HFF-Myc (cell line): ENCODE data around the gene MAPKAP1.

Source experiments
- DNase-seq: peaks from one replicate; pipeline ENCODE4 v3.0.0-alpha.2; 2011; ENCODE audit warnings: low read depth; ENCODE audit errors: extremely low read depth
- H3K4me3 ChIP-seq: replicated peaks from 2 replicates; pipeline ENCODE4 v1.5.1; 2011; ENCODE audit warnings: low read depth, mild to moderate bottlenecking, control low read depth, low read length
- CTCF ChIP-seq: IDR thresholded peaks from 2 replicates; pipeline ENCODE4 v1.5.1; 2012; ENCODE audit warnings: mild to moderate bottlenecking, low read depth, low read length, control low read depth; ENCODE audit errors: missing control alignments

MAPKAP1 gene

DNA sequence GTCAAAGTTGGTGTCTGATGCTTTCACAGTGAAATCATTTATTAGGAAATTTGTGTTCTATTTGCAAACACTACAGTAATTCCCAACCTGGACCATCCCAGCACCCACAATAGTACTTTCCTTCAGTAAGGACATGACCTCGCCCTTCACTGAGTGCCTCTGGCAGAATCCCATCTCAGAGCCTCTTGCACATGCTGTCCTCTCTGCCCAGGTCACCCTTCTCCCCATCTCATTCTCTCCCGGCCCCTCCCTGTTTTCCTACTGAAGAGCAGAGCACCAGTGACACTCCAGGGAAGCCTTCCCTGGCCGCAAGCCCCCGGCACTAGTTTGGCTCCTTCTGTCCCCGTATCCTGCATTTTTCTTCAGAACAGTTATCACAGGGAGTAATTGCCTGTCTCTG is 220.4 kb downstream of the MAPKAP1 start:
- H3K4me3 ChIP-seq: no peak overlapping the region
- DNase-seq: no peak
- TF ChIP-seq CTCF: no peak

DNA sequence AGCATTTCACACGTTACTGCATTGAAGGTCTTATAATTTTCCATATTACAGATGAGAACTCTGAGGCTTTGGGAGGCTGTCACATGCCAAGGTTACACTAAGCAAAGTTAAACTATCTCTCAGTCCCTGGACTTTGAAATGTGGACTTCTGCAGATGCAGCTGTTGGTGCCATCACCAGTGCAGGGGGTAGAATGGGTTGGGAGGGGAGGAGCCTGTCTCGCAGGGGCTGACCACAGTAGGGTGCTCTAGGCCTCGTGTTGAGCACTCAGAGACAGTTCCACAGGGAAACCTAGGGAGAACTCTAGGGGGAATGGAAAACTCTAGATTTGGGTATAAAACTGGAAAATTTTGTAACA is 220.9 kb downstream of the MAPKAP1 start:
- DNase-seq: no peak
- no peak overlapping the region for H3K4me3 ChIP-seq
- TF ChIP-seq CTCF: no peak

DNA sequence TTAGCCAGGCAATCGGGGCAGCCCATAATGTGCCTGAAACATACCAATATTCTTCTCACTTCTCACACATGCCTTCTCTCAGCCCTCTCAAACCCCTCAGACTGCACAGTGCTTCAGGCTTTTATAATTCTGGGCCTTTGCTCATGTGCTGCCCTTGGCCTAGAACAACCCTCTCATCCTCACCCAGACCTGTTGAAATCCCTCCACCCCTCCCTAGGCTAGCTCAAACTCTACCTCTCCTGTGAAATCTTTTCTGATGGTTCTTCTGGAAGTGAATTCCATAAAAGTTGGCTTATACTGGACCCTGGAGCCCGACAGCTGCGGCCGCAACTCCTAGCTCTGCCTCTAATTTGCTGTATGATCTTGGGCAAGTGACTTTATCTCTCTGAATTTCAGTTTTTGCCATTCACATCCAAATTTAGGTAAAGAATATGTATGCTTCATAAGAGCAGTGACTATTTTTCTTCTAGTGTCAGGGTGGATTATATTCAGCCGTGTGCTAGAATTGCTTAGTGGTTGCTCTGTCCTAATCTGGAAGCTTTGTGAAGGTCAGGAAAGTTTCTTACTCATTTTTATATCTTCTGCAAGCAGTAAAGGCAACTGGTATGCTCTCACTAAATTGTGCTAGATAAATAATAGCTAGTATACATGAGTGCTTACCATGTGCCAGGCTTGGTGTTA is 221.4 kb downstream of the MAPKAP1 start:
- H3K4me3 ChIP-seq: no peak overlapping the region
- DNase-seq: no peak
- no peak for TF ChIP-seq CTCF

DNA sequence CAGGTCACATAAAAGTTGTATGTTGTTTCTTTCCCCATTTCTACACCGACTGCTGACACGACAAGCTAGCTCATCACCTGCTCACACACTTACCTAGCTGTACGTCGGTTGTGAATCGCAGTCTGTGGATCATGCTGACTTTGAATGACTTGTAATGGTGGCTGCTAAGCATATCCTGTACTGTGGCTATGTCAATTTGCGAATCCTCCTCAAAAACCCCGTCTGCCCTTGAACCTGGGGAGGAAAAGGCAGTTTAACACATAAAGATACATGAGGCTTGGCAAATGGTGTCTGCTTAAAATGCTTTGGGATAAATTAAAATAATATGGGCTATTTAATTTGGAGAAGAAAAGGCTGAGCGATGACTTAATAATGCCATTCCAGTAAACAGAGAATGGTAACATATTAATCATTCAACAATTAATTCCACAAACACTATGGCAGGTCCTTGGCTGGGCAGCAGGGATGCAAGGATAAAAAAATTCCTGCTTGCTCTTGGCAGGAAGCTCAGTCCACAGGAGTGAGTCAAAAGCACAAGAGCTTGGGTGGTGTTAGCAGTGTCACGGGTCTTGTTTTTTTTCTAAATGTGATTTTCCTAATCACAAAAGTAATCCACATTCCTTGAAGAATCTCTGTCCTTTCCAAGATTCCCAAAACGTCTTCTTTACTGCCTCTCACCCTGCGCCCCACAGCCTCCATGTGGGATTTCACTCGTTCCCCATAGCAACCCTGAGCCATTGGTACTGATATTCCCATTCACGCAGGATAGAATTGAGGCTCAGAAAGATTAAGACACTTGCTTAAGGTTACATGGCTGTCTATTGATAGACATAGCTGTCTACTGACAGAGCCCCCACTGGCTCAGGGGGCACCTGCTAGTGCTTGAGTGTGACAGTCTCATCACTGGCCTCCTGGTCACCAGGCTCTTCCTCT is 222.4 kb downstream of the MAPKAP1 start:
- H3K4me3 ChIP-seq: no peak overlapping the region
- TF ChIP-seq CTCF: no peak
- no peak for DNase-seq

- DNase-seq: no peak
- no peak overlapping the region for H3K4me3 ChIP-seq
- no peak for TF ChIP-seq CTCF
Observed at GRCh38 chr9:125483697-125484096, 223.3 kb downstream of the MAPKAP1 start.

DNA sequence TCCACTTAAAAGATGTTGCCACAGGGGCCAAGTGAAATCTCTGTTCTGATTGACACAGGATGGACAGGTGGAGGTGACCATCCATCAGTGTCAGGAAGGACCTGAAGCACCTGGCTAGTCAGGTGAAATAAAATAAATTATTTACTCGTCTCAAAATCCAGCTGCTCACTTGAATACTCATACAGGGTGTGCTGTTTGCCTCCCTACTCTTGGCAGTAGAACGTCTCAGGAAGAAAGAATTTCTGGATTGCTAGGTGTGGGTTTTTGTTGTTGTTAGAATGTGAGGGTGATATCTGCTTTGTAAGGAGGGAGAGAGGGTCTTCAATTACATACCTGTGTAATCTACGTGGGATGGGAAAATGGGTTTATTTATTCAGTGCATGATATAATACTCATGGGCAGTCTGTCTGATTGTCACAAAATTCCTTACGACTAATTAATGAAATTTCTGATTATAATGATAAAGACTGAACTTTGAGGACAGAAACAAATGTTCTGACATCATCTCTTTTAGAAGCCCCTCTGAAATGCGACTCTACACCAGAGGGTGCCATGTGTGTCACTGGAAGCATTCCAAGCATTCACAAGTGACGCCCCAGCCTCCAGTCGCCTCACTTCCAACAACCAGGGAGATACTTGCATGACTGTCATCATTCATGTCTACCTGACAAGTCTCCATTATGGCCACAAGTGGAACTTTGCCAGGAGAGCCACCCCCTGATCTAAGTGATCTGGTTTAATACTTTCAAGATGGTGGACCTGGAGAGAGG is 227.0 kb downstream of the MAPKAP1 start:
- no peak for DNase-seq
- no peak overlapping the region for H3K4me3 ChIP-seq
- TF ChIP-seq CTCF: no peak
